ENCODE measurements around the gene SPSB1.

DNA sequence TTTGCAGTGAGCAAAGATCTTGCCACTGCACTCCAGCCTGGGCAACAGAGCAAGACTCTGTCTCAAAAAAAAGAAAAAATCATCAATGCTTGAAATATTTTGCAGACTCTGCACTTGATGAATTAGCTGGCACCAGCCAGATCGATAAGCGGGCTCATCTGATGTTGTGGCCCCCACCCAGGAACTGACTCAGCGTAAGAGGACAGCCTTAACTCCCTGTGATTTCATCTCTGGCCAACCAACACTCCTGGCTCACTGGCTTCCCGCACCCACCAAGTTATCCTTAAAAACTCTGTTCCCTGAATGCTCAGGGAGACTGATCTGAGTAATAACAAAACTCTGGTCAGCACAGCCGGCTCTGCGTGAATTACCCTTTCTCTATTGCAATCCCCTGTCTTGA, 98.9 kb downstream of the SPSB1 start:
- TF ChIP-seq POLR2A (IDR thresholded peaks at IDR 0.05; ENCODE audit: low read depth, low read length), result no peak
- TF ChIP-seq POU2F2 (IDR thresholded peaks at IDR 0.05; ENCODE audit: low read depth, low read length), result no peak

Data from GM12891 (cell line).